GM18870 (cell line): ENCODE measurements around the gene LLGL2.
"Not testable (repeated sequence)": the region's sequence is repeated elsewhere in the genome, so short reads cannot be mapped to it uniquely, and the experiment has no call there.

Experiments used
- ATAC-seq: cut with Tn5 transposase; IDR thresholded peaks from one replicate; pipeline ENCODE4 v1.9.1; 2021; ENCODE audit warnings: moderate library complexity; ENCODE audit not compliant: unreplicated experiment

Gene LLGL2

GRCh38 chr17:75566834-75567233 is 41.3 kb downstream of the LLGL2 start:
- ATAC-seq, result no peak

GRCh38 chr17:75568412-75569255 is 43.1 kb downstream of the LLGL2 start:
- no peak for ATAC-seq

DNA sequence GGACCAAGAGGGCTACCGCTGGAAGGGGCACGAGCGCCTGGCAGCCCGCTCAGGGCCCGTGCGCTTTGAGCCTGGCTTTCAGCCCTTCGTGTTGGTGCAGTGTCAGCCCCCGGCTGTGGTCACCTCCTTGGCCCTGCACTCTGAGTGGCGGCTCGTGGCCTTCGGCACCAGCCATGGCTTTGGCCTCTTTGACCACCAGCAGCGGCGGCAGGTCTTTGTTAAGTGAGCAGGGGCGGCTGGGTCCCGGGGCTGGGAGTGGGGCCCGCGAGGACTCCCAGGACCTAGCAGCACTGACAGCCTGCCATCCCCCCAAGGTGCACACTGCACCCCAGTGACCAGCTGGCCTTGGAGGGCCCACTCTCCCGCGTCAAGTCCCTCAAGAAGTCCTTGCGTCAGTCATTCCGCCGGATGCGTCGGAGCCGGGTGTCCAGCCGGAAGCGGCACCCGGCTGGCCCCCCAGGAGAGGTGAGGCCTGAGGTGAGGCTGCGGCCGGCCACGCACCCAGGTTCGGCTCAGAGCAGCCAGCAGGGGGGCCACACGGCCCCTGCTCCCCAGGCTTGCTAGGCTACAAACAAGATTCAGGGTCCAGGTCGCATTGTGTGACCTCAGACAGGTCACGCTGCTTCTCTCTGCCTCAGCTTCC is 44.7 kb downstream of the LLGL2 start:
- no peak for ATAC-seq

DNA sequence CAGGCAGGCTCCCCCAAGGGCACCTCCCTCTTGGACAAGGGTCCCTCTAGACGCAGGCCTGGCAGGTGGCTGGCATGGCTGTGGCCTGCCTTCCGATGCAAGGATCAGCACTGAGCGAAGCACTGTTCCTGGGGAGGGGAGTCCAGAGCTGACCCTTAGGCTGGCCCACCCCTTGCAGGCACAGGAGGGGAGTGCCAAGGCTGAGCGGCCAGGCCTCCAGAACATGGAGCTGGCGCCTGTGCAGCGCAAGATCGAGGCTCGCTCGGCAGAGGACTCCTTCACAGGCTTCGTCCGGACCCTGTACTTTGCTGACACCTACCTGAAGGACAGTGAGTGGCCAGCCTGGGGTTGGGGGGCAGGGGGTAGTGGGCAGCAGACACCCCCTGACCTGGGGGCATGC is 45.3 kb downstream of the LLGL2 start:
- ATAC-seq, result no peak

DNA sequence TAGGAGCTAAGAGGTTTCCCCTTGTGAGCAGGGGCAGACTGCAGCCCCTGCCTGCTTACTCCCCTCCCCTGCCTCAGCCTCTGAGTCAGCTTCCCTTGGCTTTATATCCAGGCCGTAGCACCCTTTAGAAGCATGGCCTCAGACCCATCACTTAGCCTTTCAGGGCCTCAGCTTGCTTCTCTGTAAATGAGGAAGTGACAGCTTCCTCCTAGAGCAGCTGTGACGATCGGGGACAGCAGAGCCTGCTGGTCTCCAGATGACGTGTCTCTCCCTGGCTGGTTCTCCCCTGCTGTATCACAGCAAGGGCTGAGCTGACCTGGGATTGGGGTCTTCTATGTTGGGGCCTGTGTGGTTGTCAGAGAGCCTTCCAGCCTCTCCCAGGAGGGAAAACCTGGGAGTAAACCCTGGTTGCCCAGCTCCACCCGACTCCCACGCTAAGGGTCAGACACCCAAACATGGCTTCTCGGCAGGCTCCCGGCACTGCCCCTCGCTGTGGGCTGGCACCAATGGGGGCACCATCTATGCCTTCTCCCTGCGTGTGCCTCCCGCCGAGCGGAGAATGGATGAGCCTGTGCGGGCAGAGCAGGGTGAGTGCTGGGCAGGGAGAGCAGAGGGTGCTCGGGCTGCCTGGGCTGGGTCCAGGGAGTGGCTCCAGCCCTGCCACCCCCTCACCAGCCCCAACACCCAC is 45.8 kb downstream of the LLGL2 start:
- ATAC-seq, result no peak

GRCh38 chr17:75571885-75572215 is 46.4 kb downstream of the LLGL2 start:
- ATAC-seq, result no peak

GRCh38 chr17:75572713-75573539 is 47.4 kb downstream of the LLGL2 start:
- no peak for ATAC-seq

- no peak for ATAC-seq
Measured at GRCh38 chr17:75573540-75573957, 48.1 kb downstream of the LLGL2 start.

DNA sequence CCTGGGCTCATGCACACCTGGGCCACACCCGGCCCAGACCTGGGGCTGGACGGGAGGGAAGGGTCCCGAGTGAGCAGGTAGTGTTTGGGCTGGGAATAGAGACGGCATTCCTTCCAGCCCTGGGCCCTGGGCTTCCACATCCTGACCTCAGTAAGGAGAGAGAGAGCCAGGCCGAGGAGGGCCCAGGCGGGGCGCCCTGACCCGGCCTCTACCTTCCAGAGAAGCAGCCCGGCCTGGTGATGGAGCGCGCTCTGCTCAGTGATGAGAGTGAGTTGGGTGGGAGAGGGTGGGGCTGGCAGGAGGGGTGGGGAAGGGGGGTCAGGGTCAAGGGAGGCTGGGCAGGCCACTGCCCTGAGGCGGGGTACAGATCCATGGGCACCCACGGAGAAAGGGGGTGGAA is 48.5 kb downstream of the LLGL2 start:
- no peak for ATAC-seq

DNA sequence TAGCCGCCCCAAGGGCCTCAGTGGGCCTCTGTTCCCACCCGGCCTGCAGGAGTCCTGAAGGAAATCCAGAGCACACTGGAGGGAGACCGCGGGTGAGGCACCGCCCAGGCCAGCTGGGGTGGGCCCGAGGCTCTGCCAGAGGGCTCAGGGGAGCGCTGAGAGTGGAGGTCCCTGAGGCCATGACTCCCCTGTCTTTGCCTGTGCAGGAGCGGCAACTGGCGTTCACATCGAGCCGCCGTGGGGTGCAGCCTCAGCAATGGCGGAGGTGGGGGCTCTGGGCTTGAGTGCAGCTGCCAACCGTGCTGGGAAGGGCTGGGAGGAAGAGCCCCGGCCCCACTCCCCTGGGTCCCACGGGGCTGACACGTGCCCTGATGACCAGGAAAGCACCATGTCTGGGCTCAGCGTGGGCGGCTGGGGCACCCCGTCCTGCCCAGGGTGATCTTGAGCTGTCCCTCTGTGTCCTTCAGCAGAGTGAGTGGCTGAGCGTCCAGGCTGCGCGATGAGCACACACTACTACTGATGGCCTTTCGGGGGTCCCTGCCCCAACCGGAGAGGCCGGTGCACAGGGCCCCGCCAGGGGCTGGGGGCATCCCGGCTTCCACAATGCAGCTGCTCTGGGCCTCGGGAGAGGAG is 49.0 kb downstream of the LLGL2 start:
- no peak for ATAC-seq

- ATAC-seq, result no peak
Measured at GRCh38 chr17:75575197-75575596, 49.7 kb downstream of the LLGL2 start.

- ATAC-seq, result no peak
Measured at GRCh38 chr17:75575728-75576127, 50.2 kb downstream of the LLGL2 start.

DNA sequence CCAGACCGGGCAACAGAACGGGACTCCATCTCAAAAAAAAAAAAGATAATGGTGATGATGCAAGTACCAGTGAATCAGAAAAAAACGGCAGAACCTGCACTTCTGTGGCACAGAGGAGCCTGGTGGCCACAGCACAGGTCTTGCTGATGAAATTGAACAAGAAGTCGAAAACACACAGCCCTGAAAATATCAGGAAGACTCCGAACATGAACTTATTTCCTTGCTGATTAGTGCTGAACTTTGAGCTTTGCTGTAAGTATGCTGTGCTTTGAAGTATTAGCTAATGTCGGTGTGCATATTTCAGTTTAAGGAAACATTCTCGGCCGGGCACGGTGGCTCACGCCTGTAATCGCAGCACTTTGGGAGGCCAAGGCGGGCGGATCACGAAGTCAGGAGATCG is 51.2 kb downstream of the LLGL2 start:
- no peak for ATAC-seq

DNA sequence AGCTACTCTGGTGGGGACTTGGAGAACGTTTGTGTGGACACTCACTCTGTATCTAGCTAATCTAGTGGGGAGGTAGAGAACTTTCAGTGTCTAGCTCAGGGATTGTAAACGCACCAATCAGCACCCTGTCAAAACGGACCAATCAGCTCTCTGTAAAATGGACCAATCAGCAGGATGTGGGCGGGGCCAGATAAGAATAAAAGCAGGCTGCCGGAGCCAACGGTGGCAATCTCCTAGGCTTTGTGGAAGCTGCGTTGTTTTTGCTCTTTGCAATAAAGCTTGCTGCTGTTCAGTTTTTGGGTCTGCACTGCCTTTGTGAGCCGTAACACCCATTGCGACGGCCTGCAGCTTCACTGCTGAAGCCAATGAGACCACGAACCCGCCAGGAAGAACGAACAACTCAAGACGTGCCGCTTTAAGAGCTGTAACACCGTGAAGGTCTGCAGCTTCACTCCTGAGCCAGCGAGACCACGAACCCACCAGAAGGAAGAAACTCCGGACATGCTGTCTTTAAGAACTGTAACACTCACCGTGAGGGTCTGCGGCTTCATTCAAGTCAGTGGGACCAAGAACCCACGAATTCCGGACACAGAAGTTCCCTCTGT is 55.7 kb downstream of the LLGL2 start:
- not testable (repeated sequence) for ATAC-seq

DNA sequence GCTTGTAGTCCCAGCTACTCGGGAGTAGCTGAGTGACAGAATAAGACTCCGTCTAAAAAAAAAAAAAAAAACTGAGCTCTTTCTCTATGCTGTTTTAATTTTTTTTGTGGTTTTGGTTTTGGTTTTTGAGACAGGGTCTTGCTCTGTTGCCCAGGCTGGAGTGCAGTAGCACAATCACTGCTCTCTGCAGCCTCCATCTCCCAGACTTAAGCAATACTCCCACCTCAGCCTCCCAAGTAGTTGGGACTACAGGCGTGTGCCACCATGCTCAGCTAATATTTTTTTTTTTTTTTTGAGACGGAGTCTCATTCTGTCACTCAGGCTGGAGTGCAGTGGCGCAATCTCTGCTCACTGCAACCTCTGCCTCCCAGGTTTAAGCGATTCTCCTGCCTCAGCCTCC is 57.7 kb downstream of the LLGL2 start:
- not testable (repeated sequence) for ATAC-seq

- ATAC-seq, result no peak
Measured at GRCh38 chr17:75584849-75585175, 59.3 kb downstream of the LLGL2 start.

- ATAC-seq, result no peak
Measured at GRCh38 chr17:75587675-75588595, 62.4 kb downstream of the LLGL2 start, which contains the start of gene MYO15B. TSS of gene MYO15B (plus strand) at chr17:75587800. CDS start at chr17:75588058, 258 bp downstream.

DNA sequence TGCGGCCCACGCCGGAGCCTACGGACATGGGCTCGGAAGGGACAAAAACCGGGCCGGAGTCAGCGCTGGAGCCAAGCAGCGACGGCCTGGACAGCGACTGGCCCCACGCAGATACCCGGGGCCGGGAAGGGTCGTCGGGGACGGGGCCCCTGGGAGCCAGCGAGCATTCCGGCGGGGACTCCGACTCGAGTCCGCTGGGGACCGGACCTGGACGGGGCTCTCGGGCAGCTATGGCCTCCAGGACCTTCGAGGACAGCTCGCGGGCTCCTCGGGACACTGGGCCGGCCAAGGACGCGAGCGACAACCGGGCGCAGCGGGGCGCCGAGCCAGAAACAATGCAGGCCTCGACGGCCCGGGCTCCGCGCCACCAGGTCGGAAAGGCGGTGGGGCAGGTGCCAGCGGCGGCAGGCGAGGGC is 63.1 kb downstream of the LLGL2 start:
- ATAC-seq, result no peak
